ENCODE results near the gene ZSCAN5C. TPM values are rescaled to one million over a fixed set of nuclear protein-coding genes. Genes with fewer than 3 reads are reported as not detected.

Gene ZSCAN5C
- not detected in 5 replicates for total RNA-seq (2022; extraction: Qiagen RNA extraction)

DNA sequence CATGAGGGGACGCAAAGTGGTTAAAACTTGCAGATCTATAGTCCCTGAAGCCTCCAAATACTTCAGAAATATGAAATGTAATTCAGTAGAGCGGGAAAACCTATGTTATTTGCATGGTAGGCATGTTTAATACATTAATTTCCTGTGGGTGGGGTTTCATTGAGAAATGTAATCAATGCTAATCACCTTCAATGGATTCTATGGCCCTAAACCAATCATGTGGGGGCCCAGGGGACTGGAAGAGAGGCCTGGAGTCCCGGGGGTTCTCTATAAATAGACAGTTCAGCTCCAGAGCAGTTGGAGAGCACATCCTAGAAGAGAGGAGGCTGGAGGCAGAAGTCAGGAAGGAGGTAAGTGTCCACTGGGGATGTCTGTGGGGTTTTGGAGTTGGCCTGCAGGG, at the start of gene ZSCAN5C:
Gene ZSCAN5C (plus strand): TSS at position 301 of the 400 bp plus-strand sequence. CDS start 3,641 bp downstream, outside the sequence.

DNA sequence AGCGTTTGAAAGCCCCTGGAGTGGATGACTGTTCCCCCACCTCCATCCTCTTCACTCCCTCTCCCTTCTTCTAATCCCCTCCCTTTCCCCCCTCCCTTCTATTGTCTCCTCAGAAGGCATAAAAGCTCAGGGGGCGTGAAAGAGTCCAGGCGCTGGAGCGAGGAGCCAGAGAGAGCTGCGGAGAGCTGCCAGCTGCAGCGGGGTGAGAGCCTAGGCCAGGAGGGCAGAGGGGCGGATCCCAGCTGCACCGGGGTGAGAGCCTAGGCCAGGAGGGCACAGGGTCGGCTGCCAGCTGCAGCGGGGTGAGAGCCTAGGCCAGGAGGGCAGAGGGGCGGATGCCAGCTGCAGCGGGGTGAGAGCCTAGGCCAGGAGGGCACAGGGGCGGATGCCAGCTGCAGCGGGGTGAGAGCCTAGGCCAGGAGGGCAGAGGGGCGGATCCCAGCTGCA, 26.2 kb upstream of the ZSCAN5C start, which contains the start of gene GALP:
Gene GALP (plus strand): TSS at position 148 of the 447 bp plus-strand sequence. CDS start 1,101 bp downstream, outside the sequence.

GRCh38 chr19:56197646-56198045, 4.4 kb upstream of the ZSCAN5C start, which contains the start of gene ZSCAN5B:
Gene ZSCAN5B, minus strand, starts transcription at chr19:56197783. Its CDS starts 4,731 bp downstream, at chr19:56193052.

Other genes starting within 250 kb of the ZSCAN5C start
- gene NLRP5, start 215.5 kb upstream of the ZSCAN5C start, total RNA-seq (2022; extraction: Qiagen RNA extraction): 0.03 to 0.07 TPM (median 0.05 TPM) in 4 of 5 replicates, not detected in the other
- 27.1 to 47.9 TPM (median 45.3 TPM) in 5 replicates for gene ZNF787, start 81.0 kb upstream of the ZSCAN5C start, total RNA-seq (2022; extraction: Qiagen RNA extraction)
- 17.3 to 28.5 TPM (median 26.0 TPM) in 5 replicates for gene ZNF444, start 61.0 kb upstream of the ZSCAN5C start, total RNA-seq (2022; extraction: Qiagen RNA extraction)
- not detected in 5 replicates for gene GALP, start 26.3 kb upstream of the ZSCAN5C start, total RNA-seq (2022; extraction: Qiagen RNA extraction)
- gene ZSCAN5B, start 4.5 kb upstream of the ZSCAN5C start, total RNA-seq (2022; extraction: Qiagen RNA extraction): 0.06 to 0.13 TPM (median 0.06 TPM) in 3 of 5 replicates, not detected in the others
- not detected in 5 replicates for gene EDDM13, start 70.5 kb downstream of the ZSCAN5C start, total RNA-seq (2022; extraction: Qiagen RNA extraction)
- 6.7 to 8.7 TPM (median 7.5 TPM) in 5 replicates for gene ZSCAN5A, start 112.6 kb downstream of the ZSCAN5C start, total RNA-seq (2022; extraction: Qiagen RNA extraction)
- 0.95 to 1.6 TPM (median 1.1 TPM) in 5 replicates for gene ZNF582, start 191.3 kb downstream of the ZSCAN5C start, total RNA-seq (2022; extraction: Qiagen RNA extraction)
- gene ZNF583, start 202.1 kb downstream of the ZSCAN5C start, total RNA-seq (2022; extraction: Qiagen RNA extraction): 2.1 to 2.8 TPM (median 2.2 TPM) in 5 replicates